MG63 (cell line): ENCODE data around the gene CIAO2B. TPM values are rescaled to one million over a fixed set of nuclear protein-coding genes. Genes with fewer than 3 reads are reported as not detected.
"Not testable (repeated sequence)": the region's sequence is repeated elsewhere in the genome, so short reads cannot be mapped to it uniquely, and the experiment has no call there.

Experiments used
- DNase-seq: peaks from one replicate; pipeline ENCODE4 v3.0.0-alpha.2; 2020
- H3K27me3 ChIP-seq: fragments of 250-450 bp; sonication (Bioruptor Pico); 2 replicates; pipeline ENCODE4 v1.5.1; 2020; ENCODE audit warnings: mild to moderate bottlenecking, moderate library complexity
- H3K36me3 ChIP-seq: fragments of 250-450 bp; sonication (Bioruptor Pico); 2 replicates; pipeline ENCODE4 v1.5.1; 2020; ENCODE audit warnings: mild to moderate bottlenecking, moderate library complexity
- H3K4me3 ChIP-seq: fragments of 250-450 bp; sonication (Bioruptor Pico); 2 replicates; pipeline ENCODE4 v1.5.1; 2020; ENCODE audit warnings: mild to moderate bottlenecking, moderate library complexity
- H3K9me3 ChIP-seq: fragments of 250-450 bp; sonication (Bioruptor Pico); 2 replicates; pipeline ENCODE4 v1.5.1; 2020; ENCODE audit warnings: mild to moderate bottlenecking, moderate library complexity
- total RNA-seq: library from RNA; depleted of rRNA; stranded (reverse); fragments of >200 nt; shearing (Covaris generic); gene quantifications from 2 replicates; pipeline ENCODE4 v1.2.3, GENCODE V29; 2014; ENCODE audit warnings: low replicate concordance

The CIAO2B gene
- total RNA-seq, 1 experiment from 2014 or later, result 125 TPM

DNA sequence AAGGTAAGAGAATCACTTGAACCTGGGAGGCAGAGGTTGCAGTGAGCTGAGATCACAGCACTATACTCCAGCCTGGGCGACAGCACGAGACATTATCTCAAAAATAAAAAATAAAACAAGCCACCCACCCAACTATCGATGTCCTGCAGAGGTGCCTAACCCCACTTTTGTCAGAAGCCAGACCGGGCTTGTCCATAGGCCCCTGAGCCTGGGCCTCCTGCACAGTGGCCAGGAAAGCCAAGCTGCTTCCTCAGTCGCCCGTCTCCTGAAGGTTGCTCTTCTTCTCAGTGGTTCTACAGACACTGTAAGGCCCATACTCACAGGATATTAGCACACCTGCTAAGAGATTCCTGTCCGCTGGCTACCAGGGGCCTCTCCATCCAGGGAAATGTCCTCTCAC lies 12.3 kb upstream of the CIAO2B start:
- Histone ChIP-seq H3K36me3 (no peaks in the 10 kb centered on the region), H3K27me3 (no peaks in the 10 kb centered on the region), H3K9me3 (no peaks in the 10 kb centered on the region), H3K4me3 (no peak overlapping the region)
- no peak for DNase-seq

DNA sequence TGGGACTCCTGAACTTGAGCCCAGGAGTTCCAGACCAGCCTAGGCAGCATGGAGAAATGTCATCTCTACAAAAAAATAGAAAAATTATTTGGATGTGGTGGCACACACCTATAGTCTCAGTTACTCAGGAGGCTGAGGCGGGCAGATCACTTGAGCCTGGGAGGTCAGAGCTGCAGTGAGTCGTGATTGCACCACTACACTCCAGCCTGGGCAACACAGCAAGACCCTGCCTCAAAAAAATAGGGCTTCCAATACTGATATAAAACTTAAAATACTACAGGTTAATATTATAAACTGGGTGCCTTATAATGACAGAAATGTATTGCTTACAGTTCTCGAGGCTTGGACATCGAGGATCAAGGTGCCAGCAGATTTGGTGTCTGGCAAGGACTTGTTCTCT lies 11.7 kb upstream of the CIAO2B start:
- no peaks in the 10 kb centered on the region for H3K27me3 ChIP-seq
- no peak for DNase-seq
- H3K36me3 ChIP-seq, result no peaks in the 10 kb centered on the region
- H3K4me3 ChIP-seq, result no peak overlapping the region
- no peaks in the 10 kb centered on the region for H3K9me3 ChIP-seq

DNA sequence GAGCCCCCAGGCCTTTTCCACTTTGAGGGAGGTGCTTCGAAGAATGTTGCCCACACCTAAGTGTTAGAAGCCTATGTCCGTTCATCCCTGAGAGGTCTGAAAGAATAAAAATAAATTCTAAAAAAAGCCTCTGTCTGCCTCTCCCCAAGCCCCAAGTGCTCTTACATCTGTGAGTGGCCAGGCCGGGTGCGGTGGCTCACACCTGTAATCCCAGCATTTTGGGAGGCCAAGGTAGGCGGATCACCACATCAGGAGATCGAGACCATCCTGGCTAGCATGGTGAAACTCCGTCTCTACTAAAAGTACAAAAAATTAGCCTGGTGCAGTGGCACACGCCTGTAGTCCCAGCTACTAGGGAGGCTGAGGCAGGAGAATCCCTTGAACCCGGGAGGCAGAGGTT lies 10.8 kb upstream of the CIAO2B start:
- H3K9me3 ChIP-seq, H3K4me3 ChIP-seq, H3K36me3 ChIP-seq, DNase-seq, H3K27me3 ChIP-seq: not testable (repeated sequence)

DNA sequence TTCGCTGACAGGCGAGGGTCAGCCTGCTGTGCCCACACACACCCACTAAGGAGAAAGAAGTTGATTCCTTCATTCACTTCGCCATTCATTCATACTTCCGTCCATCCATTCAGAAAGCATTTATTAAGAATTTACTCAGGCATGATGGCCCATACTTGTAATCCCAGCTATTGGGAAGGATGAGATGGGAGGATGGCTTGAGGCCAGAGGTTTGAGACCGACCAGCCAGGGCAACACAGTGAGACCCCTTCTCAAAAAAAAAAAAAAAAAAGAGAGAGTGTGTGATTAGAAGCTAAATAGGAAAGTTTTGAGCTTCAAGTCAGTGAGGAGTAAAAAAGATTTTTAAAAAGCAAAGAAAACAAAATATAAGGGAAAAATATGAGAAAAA lies 9.8 kb upstream of the CIAO2B start:
- DNase-seq, result no peak
- Histone ChIP-seq H3K27me3 (no peaks in the 10 kb centered on the region), H3K4me3 (no peak overlapping the region), H3K36me3 (no peaks in the 10 kb centered on the region; the same call in 1 of the 2 replicates), H3K9me3 (no peaks in the 10 kb centered on the region)

DNA sequence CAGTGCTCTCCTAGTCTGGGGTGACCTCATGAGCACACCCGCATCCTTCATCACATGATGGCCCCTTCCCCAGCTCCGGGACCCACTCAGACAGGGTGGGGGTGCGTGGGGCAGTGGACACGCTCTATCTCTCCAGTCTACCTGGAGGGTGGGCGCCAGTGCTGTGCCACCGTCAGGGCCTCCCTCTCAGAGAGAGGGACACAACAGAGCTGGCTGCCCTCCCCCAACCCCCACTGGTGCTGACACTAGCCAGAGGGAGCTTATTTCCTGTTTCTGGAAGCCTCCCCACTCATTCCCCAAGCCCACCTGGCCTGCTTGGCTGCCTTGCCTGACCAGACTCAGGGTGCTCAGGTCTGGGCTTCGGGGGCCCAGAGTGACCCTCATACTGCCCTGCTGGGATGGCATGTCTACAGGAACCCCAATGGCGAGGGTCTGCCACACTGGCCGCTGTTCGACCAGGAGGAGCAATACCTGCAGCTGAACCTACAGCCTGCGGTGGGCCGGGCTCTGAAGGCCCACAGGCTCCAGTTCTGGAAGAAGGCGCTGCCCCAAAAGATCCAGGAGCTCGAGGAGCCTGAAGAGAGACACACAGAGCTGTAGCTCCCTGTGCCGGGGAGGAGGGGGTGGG lies 9.3 kb upstream of the CIAO2B start:
- Histone ChIP-seq H3K36me3 (no peaks in the 10 kb centered on the region; the same call in 1 of the 2 replicates), H3K9me3 (no peaks in the 10 kb centered on the region), H3K4me3 (no peak overlapping the region), H3K27me3 (no peaks in the 10 kb centered on the region)
- no peak for DNase-seq

DNA sequence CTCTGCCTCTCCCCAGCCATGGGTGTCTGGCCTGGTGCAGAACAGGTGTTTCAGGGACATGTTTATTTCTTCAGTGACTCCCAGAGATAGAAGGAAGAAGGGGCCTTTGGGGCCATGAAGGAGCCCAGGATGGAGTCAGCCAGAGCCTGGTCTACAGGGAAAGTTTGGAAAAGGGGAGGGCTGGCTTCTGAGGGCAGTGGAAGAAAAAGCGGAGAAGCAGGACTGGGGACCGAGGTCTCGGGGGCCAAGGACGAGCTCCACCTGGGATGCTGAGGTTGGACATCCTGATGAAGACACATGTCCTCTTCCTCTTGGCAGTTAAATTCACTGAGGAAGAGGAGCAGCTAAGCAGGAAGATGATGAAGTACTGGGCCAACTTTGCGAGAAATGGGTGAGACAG lies 8.8 kb upstream of the CIAO2B start:
- H3K9me3 ChIP-seq, result no peaks in the 10 kb centered on the region
- no peaks in the 10 kb centered on the region for H3K27me3 ChIP-seq
- H3K4me3 ChIP-seq, result no peak overlapping the region
- H3K36me3 ChIP-seq, result no peaks in the 10 kb centered on the region; the same call in 1 of the 2 replicates
- DNase-seq, result no peak

DNA sequence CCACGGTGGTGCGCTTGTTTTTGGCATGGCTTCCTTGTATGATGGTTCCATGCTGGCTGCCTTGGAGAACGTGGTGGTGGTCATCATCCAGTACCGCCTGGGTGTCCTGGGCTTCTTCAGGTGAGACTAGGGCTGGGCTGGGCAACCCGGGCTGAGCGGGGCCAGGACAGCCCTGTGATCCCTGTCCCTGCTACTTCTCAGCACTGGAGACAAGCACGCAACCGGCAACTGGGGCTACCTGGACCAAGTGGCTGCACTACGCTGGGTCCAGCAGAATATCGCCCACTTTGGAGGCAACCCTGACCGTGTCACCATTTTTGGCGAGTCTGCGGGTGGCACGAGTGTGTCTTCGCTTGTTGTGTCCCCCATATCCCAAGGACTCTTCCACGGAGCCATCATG lies 6.0 kb upstream of the CIAO2B start:
- Histone ChIP-seq H3K4me3 (no peak overlapping the region), H3K27me3 (no peaks in the 10 kb centered on the region), H3K36me3 (no peaks in the 10 kb centered on the region; the same call in none of the 2 replicates), H3K9me3 (no peaks in the 10 kb centered on the region)
- no peak for DNase-seq

DNA sequence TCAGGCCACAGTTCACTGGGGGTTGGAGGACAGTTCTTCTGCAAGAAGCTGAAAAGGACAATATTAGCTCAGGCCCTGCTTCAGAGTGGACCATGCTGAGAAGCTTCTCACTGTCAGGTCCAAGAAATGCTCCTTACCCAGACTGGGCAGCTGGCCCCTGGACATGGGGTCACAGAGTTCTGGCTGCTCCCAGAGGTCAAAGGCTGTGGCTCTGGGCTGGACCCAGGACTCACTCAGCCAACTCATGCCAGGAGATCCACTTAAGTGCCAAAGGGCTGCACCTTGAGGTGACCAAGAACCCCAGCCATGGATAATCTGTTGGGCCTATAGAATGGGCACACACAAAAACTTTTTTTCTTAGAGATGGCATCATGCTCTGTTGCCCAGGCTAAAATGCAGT lies 5.2 kb upstream of the CIAO2B start:
- Histone ChIP-seq H3K9me3 (no peaks in the 10 kb centered on the region), H3K36me3 (no peaks in the 10 kb centered on the region; the same call in none of the 2 replicates), H3K4me3 (no peak overlapping the region), H3K27me3 (no peaks in the 10 kb centered on the region)
- no peak for DNase-seq

DNA sequence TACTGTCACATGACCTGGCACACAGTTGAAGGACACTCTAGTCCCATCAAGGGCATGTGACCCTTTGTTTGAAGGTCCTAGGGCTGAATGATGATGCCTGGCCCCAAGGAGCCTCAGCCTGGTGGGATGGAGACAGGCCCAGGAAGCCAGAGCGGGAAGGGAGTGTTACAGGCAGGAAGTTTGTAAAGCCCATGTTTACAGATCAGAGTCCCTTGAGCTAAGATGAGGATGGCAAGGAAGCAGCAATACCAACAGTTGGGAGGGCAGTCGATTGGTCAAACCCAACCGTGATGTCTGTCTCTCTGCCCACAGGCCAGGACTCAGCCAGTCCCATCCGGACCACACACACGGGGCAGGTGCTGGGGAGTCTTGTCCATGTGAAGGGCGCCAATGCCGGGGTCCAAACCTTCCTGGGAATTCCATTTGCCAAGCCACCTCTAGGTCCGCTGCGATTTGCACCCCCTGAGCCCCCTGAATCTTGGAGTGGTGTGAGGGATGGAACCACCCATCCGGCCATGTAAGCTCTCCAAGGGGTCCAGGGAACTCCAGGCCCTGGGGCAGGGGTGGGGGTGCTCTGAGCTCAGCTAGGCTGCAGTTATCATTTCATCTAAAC lies 3.6 kb upstream of the CIAO2B start:
- H3K4me3 ChIP-seq, result no peak overlapping the region
- no peaks in the 10 kb centered on the region; the same call in none of the 2 replicates for H3K36me3 ChIP-seq
- no peaks in the 10 kb centered on the region for H3K9me3 ChIP-seq
- no peak for DNase-seq
- no peaks in the 10 kb centered on the region for H3K27me3 ChIP-seq

DNA sequence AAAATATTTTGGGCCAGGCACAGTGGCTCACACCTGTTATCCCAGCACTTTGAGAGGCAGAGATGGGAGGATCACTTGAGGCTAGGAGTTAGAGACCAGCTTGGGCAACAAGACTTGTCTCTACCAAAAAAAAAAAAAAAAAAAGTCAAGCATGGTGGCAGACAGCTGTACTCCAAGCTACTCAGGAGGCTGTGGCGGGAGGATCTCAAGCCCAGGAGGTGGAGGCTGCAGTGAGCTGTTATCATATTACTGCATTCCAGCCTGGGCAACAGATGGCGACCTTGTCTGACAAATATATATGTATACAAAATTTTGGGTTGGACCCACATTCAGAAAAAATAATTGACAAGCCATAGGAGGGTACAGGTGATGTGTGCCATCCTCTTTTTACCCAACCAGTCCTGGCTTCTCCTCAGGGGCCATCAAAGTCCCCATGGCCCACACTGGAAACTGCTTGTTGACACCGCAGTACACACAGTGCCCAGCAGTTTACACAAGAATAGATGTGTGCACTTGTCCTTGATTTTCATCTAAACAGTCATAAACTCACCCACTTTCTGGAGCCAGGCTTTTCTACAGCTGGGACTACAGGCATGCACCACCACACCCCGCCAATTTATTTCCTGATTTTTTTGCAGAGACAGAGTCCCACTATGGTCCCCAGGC lies 2.8 kb upstream of the CIAO2B start:
- Histone ChIP-seq H3K4me3 (no peak overlapping the region), H3K9me3 (no peaks in the 10 kb centered on the region), H3K27me3 (no peaks in the 10 kb centered on the region), H3K36me3 (no peaks in the 10 kb centered on the region; the same call in none of the 2 replicates)
- no peak for DNase-seq

DNA sequence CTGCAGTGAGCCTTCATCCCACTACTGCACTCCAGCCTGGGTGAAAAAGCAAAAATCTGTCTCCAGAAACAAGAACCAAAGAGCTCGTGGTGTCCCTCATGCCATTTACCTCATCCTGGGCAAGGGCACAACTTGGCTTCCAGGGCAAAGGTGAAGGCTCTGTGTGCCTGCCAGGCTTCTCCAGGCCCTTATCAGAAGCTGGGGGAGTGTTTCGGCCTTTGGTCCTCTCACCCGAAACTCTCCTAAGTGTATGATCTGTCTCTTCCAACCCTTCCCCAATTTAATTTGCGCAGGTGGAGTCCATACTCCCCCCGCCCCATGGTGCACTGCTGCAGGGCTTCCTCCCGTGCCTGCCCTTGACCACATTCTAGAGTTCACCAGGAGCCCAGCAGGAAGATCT lies 2.3 kb upstream of the CIAO2B start:
- DNase-seq, result no peak
- Histone ChIP-seq H3K27me3 (no peaks in the 10 kb centered on the region), H3K9me3 (no peaks in the 10 kb centered on the region), H3K4me3 (no peak overlapping the region), H3K36me3 (no peaks in the 10 kb centered on the region; the same call in none of the 2 replicates)

DNA sequence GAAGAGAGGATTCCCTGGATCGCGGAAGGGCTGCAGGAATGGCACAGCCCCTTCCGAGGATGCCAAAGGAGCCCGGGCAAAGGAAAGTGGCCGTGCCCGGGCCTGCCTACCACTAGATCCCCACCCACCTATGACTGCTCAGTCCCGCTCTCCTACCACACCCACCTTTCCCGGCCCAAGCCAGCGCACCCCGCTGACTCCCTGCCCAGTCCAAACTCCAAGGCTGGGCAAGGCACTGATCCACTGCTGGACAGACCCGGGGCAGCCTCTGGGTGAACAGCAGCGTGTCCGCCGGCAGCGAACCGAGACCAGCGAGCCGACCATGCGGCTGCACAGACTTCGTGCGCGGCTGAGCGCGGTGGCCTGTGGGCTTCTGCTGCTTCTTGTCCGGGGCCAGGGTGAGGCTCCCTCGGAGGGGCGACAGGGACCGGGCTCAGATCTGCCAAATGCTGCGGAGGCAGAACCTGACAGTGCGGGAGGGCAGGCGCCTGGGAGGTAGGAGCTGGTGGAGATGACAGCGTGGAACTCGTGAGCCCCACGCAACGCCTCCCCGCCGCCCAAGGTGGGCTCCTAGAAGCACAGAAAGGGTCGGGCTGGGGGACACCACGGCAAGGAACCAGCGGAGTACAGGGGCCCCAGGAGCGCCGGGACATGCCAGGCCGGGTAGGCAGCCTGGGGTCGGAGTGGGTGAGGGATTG lies 1.3 kb upstream of the CIAO2B start, which contains the start of gene CES2:
Gene CES2 (plus strand): TSS at position 203 of the 698 bp plus-strand sequence. CDS start 120 bp downstream, at position 323.
- Histone ChIP-seq H3K36me3 (no peaks in the 10 kb centered on the region; the same call in none of the 2 replicates), H3K9me3 (no peaks in the 10 kb centered on the region), H3K27me3 (no peaks in the 10 kb centered on the region), H3K4me3 (peak within 1 kb of the TSS; percentile 87)
- DNase-seq, result peak; percentile 81

DNA sequence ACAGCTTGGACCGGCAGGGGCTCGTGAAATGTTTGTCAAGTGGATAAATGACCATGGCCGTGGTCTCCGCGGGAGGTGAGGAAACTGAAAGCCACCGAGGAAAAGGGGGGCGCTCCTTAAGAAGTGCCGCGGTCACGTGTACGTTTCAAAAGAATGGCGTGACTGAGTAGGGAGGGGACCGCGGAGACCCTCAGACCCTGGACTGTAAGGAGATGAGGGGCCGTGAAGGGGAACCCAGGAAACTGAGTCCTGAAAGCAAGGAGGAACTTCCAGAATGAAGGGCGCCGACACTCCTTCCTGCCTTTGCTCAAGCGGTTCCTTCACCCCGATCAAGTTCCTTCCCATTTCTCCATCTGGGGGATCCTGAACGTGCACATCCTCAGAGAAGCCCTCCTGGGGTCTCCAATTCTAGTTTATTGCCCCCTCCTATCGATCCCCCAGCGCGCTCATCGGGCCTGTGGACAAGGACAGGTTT lies 674 bp upstream of the CIAO2B start:
- DNase-seq, H3K9me3 ChIP-seq, H3K36me3 ChIP-seq, H3K27me3 ChIP-seq: not testable (repeated sequence)
- peak overlapping the region; percentile 87 for H3K4me3 ChIP-seq

DNA sequence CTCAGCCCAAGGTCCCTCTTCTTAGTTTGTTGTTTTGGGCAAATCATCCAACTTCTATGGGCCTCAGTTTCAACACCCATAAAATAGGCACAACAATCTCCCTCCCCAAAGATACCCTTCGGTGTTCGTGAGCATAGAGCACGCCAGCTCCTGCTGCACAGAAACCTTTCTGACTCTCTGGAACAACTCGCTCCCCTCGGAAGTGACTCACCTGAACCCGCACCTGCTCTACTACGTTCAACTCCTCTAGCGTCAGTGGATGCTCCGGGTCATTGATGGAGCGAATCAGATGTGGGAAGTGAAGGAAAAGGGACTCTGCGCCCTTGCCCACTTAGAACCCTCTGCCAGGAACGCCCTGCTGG lies 445 bp downstream of the CIAO2B start:
- H3K4me3 ChIP-seq, result peak overlapping the region; percentile 87
- no peak for DNase-seq
- H3K36me3 ChIP-seq, result no peaks in the 10 kb centered on the region; the same call in 1 of the 2 replicates
- no peaks in the 10 kb centered on the region for H3K9me3 ChIP-seq
- H3K27me3 ChIP-seq, result no peaks in the 10 kb centered on the region

DNA sequence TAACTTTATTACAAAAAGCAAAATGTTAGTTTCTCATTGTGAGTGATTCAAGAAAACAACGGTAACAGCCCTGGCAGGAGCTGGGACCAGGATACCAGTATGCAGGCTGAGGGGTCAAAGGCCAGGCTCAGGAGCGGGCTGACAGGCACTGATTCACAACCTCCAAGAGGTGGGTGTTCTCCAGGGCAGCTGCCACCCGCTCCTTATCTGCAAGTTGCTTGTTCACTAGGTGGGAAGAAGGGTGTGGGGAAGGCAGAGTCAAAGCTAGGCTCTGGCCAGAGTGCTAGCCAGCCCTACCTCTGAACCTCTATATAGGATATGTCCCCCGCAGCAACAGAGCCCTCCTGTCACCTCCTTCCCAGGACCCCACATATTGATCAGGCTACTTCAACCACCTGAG lies 2.1 kb downstream of the CIAO2B start:
- no peaks in the 10 kb centered on the region; the same call in 1 of the 2 replicates for H3K36me3 ChIP-seq
- no peak overlapping the region for H3K4me3 ChIP-seq
- H3K27me3 ChIP-seq, result no peaks in the 10 kb centered on the region
- DNase-seq, result no peak
- no peaks in the 10 kb centered on the region for H3K9me3 ChIP-seq

DNA sequence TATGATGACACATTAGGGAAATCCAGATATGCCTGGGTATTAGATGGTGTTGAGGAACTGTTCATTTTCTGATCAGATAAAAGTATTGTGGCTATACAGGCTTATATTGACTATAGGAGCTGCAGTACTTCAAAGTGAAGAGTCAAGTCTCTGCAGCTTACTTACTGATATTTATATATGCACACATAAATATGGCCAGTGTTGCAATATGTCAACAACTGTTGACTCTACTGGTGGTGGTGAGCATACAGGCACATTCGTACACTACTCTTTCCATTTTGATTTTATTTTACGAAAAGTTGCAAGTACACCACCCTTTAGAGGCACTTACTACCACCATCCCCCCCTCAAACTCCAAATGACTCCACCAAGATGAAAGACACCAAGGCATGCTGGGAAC lies 2.5 kb downstream of the CIAO2B start:
- H3K4me3 ChIP-seq, result no peak overlapping the region
- no peak for DNase-seq
- no peaks in the 10 kb centered on the region; the same call in 1 of the 2 replicates for H3K36me3 ChIP-seq
- no peaks in the 10 kb centered on the region for H3K27me3 ChIP-seq
- no peaks in the 10 kb centered on the region for H3K9me3 ChIP-seq

DNA sequence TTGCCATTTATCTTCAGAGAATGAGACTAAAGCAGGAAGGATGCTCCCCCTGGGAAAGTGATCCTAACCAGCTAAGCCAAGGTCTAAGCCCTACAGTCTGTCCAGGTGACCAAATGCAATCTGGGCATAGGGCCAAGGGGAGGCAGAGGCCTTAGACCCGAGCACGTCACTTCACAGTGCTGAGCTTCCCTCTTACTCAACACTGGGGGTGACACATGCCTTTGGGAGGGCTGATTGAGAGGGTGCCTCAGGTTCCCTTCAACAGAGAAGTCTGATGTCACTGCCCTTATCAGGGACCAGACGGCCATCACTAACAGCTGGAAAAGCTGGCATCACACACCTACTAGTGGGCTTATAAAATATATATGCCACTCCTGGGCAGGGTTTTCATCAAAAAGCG lies 4.0 kb downstream of the CIAO2B start:
- DNase-seq, result no peak
- no peak overlapping the region for H3K4me3 ChIP-seq
- H3K36me3 ChIP-seq, result no peaks in the 10 kb centered on the region
- H3K27me3 ChIP-seq, result no peaks in the 10 kb centered on the region
- H3K9me3 ChIP-seq, result no peaks in the 10 kb centered on the region
